H1 (cell line): ENCODE results near the gene MVK. TPM values are rescaled to one million over a fixed set of nuclear protein-coding genes. Genes with fewer than 3 reads are reported as not detected.

Experiments
- CTCF ChIA-PET: fragments of 300-600 bp; sonication (Branson Sonifier 250); formaldehyde crosslinking; loops from one replicate; lab custom pipeline; 2021; ENCODE audit not compliant: partially characterized antibody; lab: Charles Lee
- POLR2A ChIA-PET: fragments of 300-600 bp; sonication (Branson Sonifier 250); formaldehyde crosslinking; loops from one replicate; lab custom pipeline; 2021; ENCODE audit warnings: inconsistent platforms; ENCODE audit not compliant: partially characterized antibody; lab: Charles Lee
- DNase-seq, 2 experiments: peaks; one replicate each; pipeline versions ENCODE4 v3.0.0 to v3.0.0-alpha.2; 2010 to 2022; ENCODE audit warnings: low spot score in 2 of 2, low read depth in 1 of 2, mixed read lengths in 1 of 2
- FAIRE-seq: peaks from 2 replicates; lab custom pipeline; 2011; peaks lifted over from hg19 to GRCh38; lab: Jason Lieb, UNC
- H2AFZ ChIP-seq: 2 replicates; pipeline ENCODE4 v1.8.1; 2012; ENCODE audit warnings: low read length, inconsistent platforms
- H2AK5ac ChIP-seq: 2 replicates; pipeline ENCODE4 v1.6.1; 2013; ENCODE audit warnings: low read depth, low read length
- H2BK120ac ChIP-seq: replicated peaks from 2 replicates; pipeline ENCODE3; 2013; ENCODE audit warnings: low read depth, low read length, inconsistent platforms
- H2BK12ac ChIP-seq: 2 replicates; pipeline ENCODE4 v1.6.1; 2013; ENCODE audit warnings: low read depth, low read length
- H2BK15ac ChIP-seq: 2 replicates; pipeline ENCODE4 v1.6.1; 2013; ENCODE audit warnings: low read length
- H2BK20ac ChIP-seq: 2 replicates; pipeline ENCODE4 v1.6.1; 2013; ENCODE audit warnings: low read length
- H2BK5ac ChIP-seq: 2 replicates; pipeline ENCODE4 v1.6.1; 2013; ENCODE audit warnings: low read depth, low read length
- H3K14ac ChIP-seq: 2 replicates; pipeline ENCODE4 v1.6.1; 2013; ENCODE audit warnings: inconsistent platforms; ENCODE audit not compliant: insufficient read length
- H3K18ac ChIP-seq: 2 replicates; pipeline ENCODE4 v1.6.1; 2013; ENCODE audit warnings: low read length; ENCODE audit errors: extremely low read depth
- H3K23ac ChIP-seq: 2 replicates; pipeline ENCODE4 v1.6.1; 2013; ENCODE audit warnings: inconsistent platforms; ENCODE audit not compliant: insufficient read length
- H3K23me2 ChIP-seq: 2 replicates; pipeline ENCODE4 v1.6.1; 2013; ENCODE audit warnings: low read depth, low read length
- H3K27ac ChIP-seq: 2 replicates; pipeline ENCODE4 v1.6.1; 2011; ENCODE audit warnings: low read depth, low read length, inconsistent platforms
- H3K27me3 ChIP-seq, 4 experiments: replicated peaks in 1 of 4; 1 replicate in 1 of 4; 2 replicates in 3 of 4; pipeline versions ENCODE4 v1.6.1 to v1.8.1; 2011 to 2013; ENCODE audit warnings: low read length in 3 of 4, mild to moderate bottlenecking in 3 of 4, inconsistent platforms in 2 of 4, mixed read lengths in 2 of 4, moderate library complexity in 1 of 4; ENCODE audit not compliant: control insufficient read depth in 3 of 4, insufficient read depth in 3 of 4; ENCODE audit errors: extremely low read depth in 1 of 4
- H3K36me3 ChIP-seq, 4 experiments: 2 replicates each; pipeline versions ENCODE4 v1.6.1 to v1.8.1; 2011 to 2013; ENCODE audit warnings: mild to moderate bottlenecking in 4 of 4, low read length in 3 of 4, moderate library complexity in 2 of 4, control low read depth in 1 of 4, inconsistent platforms in 1 of 4; ENCODE audit not compliant: insufficient read depth in 4 of 4, control insufficient read depth in 2 of 4
- H3K4ac ChIP-seq: replicated peaks from 2 replicates; pipeline ENCODE3; 2013; ENCODE audit warnings: low read length, low read depth, mixed read lengths, inconsistent platforms; ENCODE audit not compliant: insufficient read length
- H3K4me1 ChIP-seq, 4 experiments: replicated peaks in 1 of 4; 1 replicate in 1 of 4; 2 replicates in 3 of 4; pipeline versions ENCODE4 v1.6.1 to v1.8.1; 2011 to 2013; ENCODE audit warnings: low read length in 3 of 4, inconsistent platforms in 2 of 4, mixed read lengths in 1 of 4; ENCODE audit not compliant: insufficient read depth in 4 of 4, control insufficient read depth in 3 of 4
- H3K4me2 ChIP-seq, 2 experiments: 2 replicates each; pipeline versions ENCODE4 v1.6.1 to v1.8.1; 2011 to 2013; ENCODE audit warnings: low read depth in 2 of 2, low read length in 2 of 2, control low read depth in 1 of 2, inconsistent platforms in 1 of 2, mild to moderate bottlenecking in 1 of 2; ENCODE audit not compliant: insufficient read depth in 1 of 2
- H3K4me3 ChIP-seq, 4 experiments: fragments of 200-600, 300-600 bp in 1 of 4; sonication (generic), shearing (Covaris generic), sonication (Bioruptor Twin) in 1 of 4; 2 replicates each; pipeline versions ENCODE4 v1.5.1 to v1.8.1; 2011 to 2016; ENCODE audit warnings: low read length in 4 of 4, low read depth in 3 of 4, control low read depth in 2 of 4, inconsistent platforms in 2 of 4, mild to moderate bottlenecking in 2 of 4, mixed read lengths in 1 of 4, moderate library complexity in 1 of 4; ENCODE audit not compliant: insufficient read depth in 2 of 4; ENCODE audit errors: extremely low read depth in 1 of 4
- H3K56ac ChIP-seq: replicated peaks from 2 replicates; pipeline ENCODE3; 2013; ENCODE audit warnings: low read depth, mild to moderate bottlenecking, mixed read lengths, low read length, inconsistent platforms; ENCODE audit not compliant: insufficient read length
- H3K79me1 ChIP-seq: 2 replicates; pipeline ENCODE4 v1.6.1; 2013; ENCODE audit warnings: low read depth, low read length, control low read depth
- H3K79me2 ChIP-seq, 2 experiments: 2 replicates each; pipeline versions ENCODE4 v1.6.1 to v1.8.1; 2012 to 2013; ENCODE audit warnings: low read length in 2 of 2, mild to moderate bottlenecking in 2 of 2, inconsistent platforms in 1 of 2; ENCODE audit not compliant: insufficient read depth in 2 of 2, control insufficient read depth in 1 of 2
- H3K9ac ChIP-seq, 4 experiments: replicated peaks in 1 of 4; 1 replicate in 1 of 4; 2 replicates in 3 of 4; pipeline versions ENCODE4 v1.6.1 to v1.8.1; 2011 to 2013; ENCODE audit warnings: low read depth in 3 of 4, low read length in 3 of 4, control low read depth in 2 of 4, mild to moderate bottlenecking in 2 of 4, moderate library complexity in 2 of 4, inconsistent platforms in 1 of 4; ENCODE audit errors: extremely low read depth in 1 of 4
- H3K9me3 ChIP-seq, 2 experiments: 2 replicates each; pipeline versions ENCODE4 v1.6.1 to v1.8.1; 2012 to 2013; ENCODE audit warnings: mild to moderate bottlenecking in 2 of 2, moderate library complexity in 2 of 2, control low read depth in 1 of 2, inconsistent platforms in 1 of 2, low read depth in 1 of 2, low read length in 1 of 2, mixed read lengths in 1 of 2; ENCODE audit not compliant: insufficient read depth in 2 of 2
- H4K20me1 ChIP-seq, 2 experiments: replicated peaks in 1 of 2; 2 replicates each; pipeline versions ENCODE3 to v1.8.1; 2011 to 2013; ENCODE audit warnings: inconsistent platforms in 2 of 2, low read length in 2 of 2, mild to moderate bottlenecking in 1 of 2; ENCODE audit not compliant: insufficient read depth in 2 of 2, control insufficient read depth in 1 of 2
- H4K5ac ChIP-seq: 2 replicates; pipeline ENCODE4 v1.6.1; 2013; ENCODE audit warnings: low read length, low read depth, mixed read lengths, inconsistent platforms; ENCODE audit not compliant: insufficient read length
- H4K8ac ChIP-seq: 2 replicates; pipeline ENCODE4 v1.8.0; 2013; ENCODE audit warnings: mild to moderate bottlenecking, moderate library complexity, low read length, inconsistent platforms; ENCODE audit not compliant: insufficient read depth; ENCODE audit errors: extremely low read depth
- H4K91ac ChIP-seq: replicated peaks from 2 replicates; pipeline ENCODE3; 2013; ENCODE audit warnings: low read length, mixed read lengths, inconsistent platforms; ENCODE audit not compliant: insufficient read length
- CTBP2 ChIP-seq: IDR thresholded peaks from 2 replicates; pipeline ENCODE4 v1.7.0; 2011; ENCODE audit warnings: borderline replicate concordance, mild to moderate bottlenecking, moderate library complexity, mixed read lengths, low read length; ENCODE audit not compliant: insufficient read depth, insufficient read length
- GABPA ChIP-seq: IDR thresholded peaks from 2 replicates; pipeline ENCODE4 v1.6.1; 2011; ENCODE audit warnings: mild to moderate bottlenecking, low read length, moderate library complexity, borderline replicate concordance; ENCODE audit not compliant: insufficient read depth
- TEAD4 ChIP-seq: IDR thresholded peaks from 2 replicates; pipeline ENCODE4 v1.6.1; 2012; ENCODE audit warnings: low read depth, low read length, inconsistent platforms, mixed read lengths
- WGBS, 2 experiments: shearing (Covaris generic) in 1 of 2; methylation state at CpG; one replicate each; pipeline versions ENCODE4 v1.1.6 to v1.1.7; 2013 to 2015; ENCODE audit warnings: low lambda C conversion rate in 2 of 2, mixed read lengths in 2 of 2, inconsistent platforms in 1 of 2, low coverage in 1 of 2, missing lambda C conversion rate in 1 of 2; ENCODE audit not compliant: insufficient replicate concordance in 2 of 2, insufficient coverage in 1 of 2, insufficient read length in 1 of 2; ENCODE audit errors: extremely low coverage in 1 of 2, missing lambda C conversion rate in 1 of 2; 5-methylcytosine and 5-hydroxymethylcytosine counted together
- polyA plus RNA-seq, 7 experiments: library from polyadenylated mRNA; depleted of rRNA in 3 of 7; stranded (reverse) in 5 of 7; unstranded in 2 of 7; fragments of >200 nt in 5 of 7; fragments of 200-250 nt in 2 of 7; gene quantifications; 1 replicate in 5 of 7; 2 replicates in 1 of 7; 4 replicates in 1 of 7; pipeline versions ENCODE4 v1.2.1 to v1.2.3, GENCODE V29; 2011 to 2013; ENCODE audit warnings: missing spikeins in 2 of 7, mixed read lengths in 2 of 7
- total RNA-seq: library from RNA; stranded (reverse); fragmentation: NEBNext Ultra II Directional; extraction: Animal tissue kit (Norgen Biotek cat#: 25700); gene quantifications from 2 replicates; pipeline ENCODE4 v1.2.1, GENCODE V29; 2021
- TF ChIP-seq, protein P1 (sequence below): IDR thresholded peaks from 2 replicates; pipeline ENCODE4 v1.6.1; 2012; ENCODE audit warnings: inconsistent platforms

Gene MVK
- total and polyA plus RNA-seq, 2 of the 8 experiments (the other 6 are each of a cell fraction or from before 2014, with no cell fraction given) = 15.7 to 20.9 TPM

DNA sequence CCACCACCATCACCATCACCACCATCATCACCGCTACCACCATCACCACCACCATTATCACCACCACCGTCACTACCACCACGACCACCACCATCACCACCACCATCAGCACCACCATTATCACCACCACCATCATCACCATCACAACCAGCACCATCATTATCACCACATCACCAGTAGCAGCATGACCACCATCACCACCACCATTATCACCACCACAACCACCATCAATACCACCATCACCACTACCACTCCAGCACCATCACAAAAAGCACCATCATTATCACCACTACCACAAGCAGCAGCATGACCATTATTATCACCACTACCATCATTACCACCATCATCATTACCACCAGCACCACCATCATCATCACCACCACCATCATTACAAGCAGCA is 62.1 kb downstream of the MVK start:
- WGBS, 2 experiments = 78% methylated on average over 3 of the region's 3 CpGs; no CpG with 5 or more reads in 1 of the 2 experiments
- Histone ChIP-seq H3K79me2 (no peaks in the 10 kb centered on the region), H3K4me3 (no peak overlapping the region), H2AK5ac (peak overlapping the region; percentile 90), H2BK5ac (no peak overlapping the region), H2BK20ac (no peak overlapping the region), H3K18ac (no peak overlapping the region), H3K27me3 (no peaks in the 10 kb centered on the region; a peak in 1 of 7 replicates), H3K23ac (no peak overlapping the region), H4K8ac (no peak overlapping the region; the same call in 1 of the 2 replicates), H4K91ac (peak overlapping the region; percentile 62), H3K9ac (no peak overlapping the region), H3K56ac (peak overlapping the region; percentile 80), H2AFZ (no peak overlapping the region), H2BK12ac (no peak overlapping the region), H3K4ac (no peak overlapping the region), H4K20me1 (peaks cover 0 to 10% of the 10 kb centered on the region in 2 experiments), H2BK15ac (no peak overlapping the region; the same call in 1 of the 2 replicates), H3K14ac (no peak overlapping the region), H2BK120ac (peak overlapping the region; percentile 76), H3K9me3 (peaks cover 0 to 8% of the 10 kb centered on the region in 2 experiments; a peak in 1 of 4 replicates), H3K23me2 (peaks cover 20% of the 10 kb centered on the region; the same call in 1 of the 2 replicates), H4K5ac (no peak overlapping the region), H3K27ac (no peak overlapping the region), H3K79me1 (no peaks in the 10 kb centered on the region), H3K36me3 (no peaks in the 10 kb centered on the region), H3K4me2 (no peak overlapping the region), H3K4me1 (peaks cover 0 to 2% (median 0%) of the 10 kb centered on the region in 4 experiments; a peak in 1 of 7 replicates)
- FAIRE-seq (no peak), DNase-seq (no peak)
- CTCF ChIA-PET = no interaction called here
- POLR2A ChIA-PET = no interaction called here
- TF ChIP-seq TEAD4 (no peak), GABPA (no peak), CTBP2 (no peak)
- TF ChIP-seq, protein P1, sequence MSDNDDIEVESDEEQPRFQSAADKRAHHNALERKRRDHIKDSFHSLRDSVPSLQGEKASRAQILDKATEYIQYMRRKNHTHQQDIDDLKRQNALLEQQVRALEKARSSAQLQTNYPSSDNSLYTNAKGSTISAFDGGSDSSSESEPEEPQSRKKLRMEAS = no peak
